ENCODE results near the gene WDR62.

- TF ChIP-seq CTCF (IDR thresholded peaks at IDR 0.05; ENCODE audit: insufficient read depth, low read depth, low read length) (no peak), EZH2 (IDR thresholded peaks at IDR 0.05; ENCODE audit: insufficient read depth, low read length) (no peak)
These were observed 86.6 kb downstream of the WDR62 start for GRCh38 chr19:36141039-36141927.
